HL-60 (cell line): ENCODE data around the gene HK1.

Experiments
- DNase-seq, 2 experiments: peaks; one replicate each; pipeline ENCODE4 v3.0.0-alpha.2; 2010 to 2020; ENCODE audit warnings: low read depth in 1 of 2, low spot score in 1 of 2
- H3K27ac ChIP-seq: fragments of 250-450 bp; sonication (Bioruptor Pico); replicated peaks from 2 replicates; pipeline ENCODE4 v1.5.1; 2020; ENCODE audit warnings: mild to moderate bottlenecking, moderate library complexity
- H3K27me3 ChIP-seq: fragments of 250-450 bp; sonication (Bioruptor Pico); 2 replicates; pipeline ENCODE4 v1.5.1; 2021; ENCODE audit warnings: mild to moderate bottlenecking, moderate library complexity; ENCODE audit not compliant: insufficient read depth, poor library complexity, severe bottlenecking
- H3K4me3 ChIP-seq: replicated peaks from 2 replicates; pipeline ENCODE4 v1.5.1; 2011; ENCODE audit warnings: mild to moderate bottlenecking, control low read depth, low read length; ENCODE audit not compliant: insufficient read depth
- GABPA ChIP-seq: IDR thresholded peaks from 2 replicates; pipeline ENCODE4 v1.6.1; 2012; ENCODE audit warnings: low read depth
- POLR2AphosphoS5 ChIP-seq: IDR thresholded peaks from 2 replicates; pipeline ENCODE4 v1.6.1; 2012; ENCODE audit warnings: low read depth
- SPI1 ChIP-seq: IDR thresholded peaks from 2 replicates; pipeline ENCODE4 v1.6.1; 2012; ENCODE audit warnings: low read depth, mild to moderate bottlenecking, borderline replicate concordance
- TF ChIP-seq, protein P1 (sequence below): IDR thresholded peaks from 2 replicates; pipeline ENCODE4 v1.6.1; 2012; ENCODE audit warnings: low read depth; ENCODE audit not compliant: insufficient replicate concordance
- TF ChIP-seq, protein P2 (sequence below): IDR thresholded peaks from one replicate; pipeline ENCODE4 v1.5.1; 2011; ENCODE audit warnings: low read length, control low read depth, inconsistent platforms; ENCODE audit not compliant: insufficient read depth

The HK1 gene

DNA sequence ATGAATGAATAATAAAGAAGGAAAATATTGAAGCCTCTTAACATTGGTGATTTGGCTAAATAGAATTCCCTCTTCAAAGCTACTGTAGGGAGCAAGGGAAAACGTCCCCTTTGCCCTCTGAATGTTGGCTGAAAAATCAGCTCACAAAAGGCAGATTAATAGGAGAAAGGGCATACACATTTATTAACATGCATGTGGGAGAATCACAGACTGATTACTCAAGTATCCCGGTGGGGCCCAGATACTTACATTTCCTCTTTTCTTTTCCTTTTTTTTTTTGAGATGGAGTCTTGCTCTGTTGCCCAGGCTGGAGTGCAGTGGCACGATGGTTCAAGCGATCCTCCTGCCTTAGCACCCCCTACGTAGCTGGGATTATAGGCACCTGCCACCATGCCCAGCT is 68.5 kb downstream of the HK1 start:
- H3K27me3 ChIP-seq, result no peaks in the 10 kb centered on the region
- no peak overlapping the region; the same call in 1 of the 2 replicates for H3K27ac ChIP-seq
- no peak overlapping the region for H3K4me3 ChIP-seq
- TF ChIP-seq, protein P1, sequence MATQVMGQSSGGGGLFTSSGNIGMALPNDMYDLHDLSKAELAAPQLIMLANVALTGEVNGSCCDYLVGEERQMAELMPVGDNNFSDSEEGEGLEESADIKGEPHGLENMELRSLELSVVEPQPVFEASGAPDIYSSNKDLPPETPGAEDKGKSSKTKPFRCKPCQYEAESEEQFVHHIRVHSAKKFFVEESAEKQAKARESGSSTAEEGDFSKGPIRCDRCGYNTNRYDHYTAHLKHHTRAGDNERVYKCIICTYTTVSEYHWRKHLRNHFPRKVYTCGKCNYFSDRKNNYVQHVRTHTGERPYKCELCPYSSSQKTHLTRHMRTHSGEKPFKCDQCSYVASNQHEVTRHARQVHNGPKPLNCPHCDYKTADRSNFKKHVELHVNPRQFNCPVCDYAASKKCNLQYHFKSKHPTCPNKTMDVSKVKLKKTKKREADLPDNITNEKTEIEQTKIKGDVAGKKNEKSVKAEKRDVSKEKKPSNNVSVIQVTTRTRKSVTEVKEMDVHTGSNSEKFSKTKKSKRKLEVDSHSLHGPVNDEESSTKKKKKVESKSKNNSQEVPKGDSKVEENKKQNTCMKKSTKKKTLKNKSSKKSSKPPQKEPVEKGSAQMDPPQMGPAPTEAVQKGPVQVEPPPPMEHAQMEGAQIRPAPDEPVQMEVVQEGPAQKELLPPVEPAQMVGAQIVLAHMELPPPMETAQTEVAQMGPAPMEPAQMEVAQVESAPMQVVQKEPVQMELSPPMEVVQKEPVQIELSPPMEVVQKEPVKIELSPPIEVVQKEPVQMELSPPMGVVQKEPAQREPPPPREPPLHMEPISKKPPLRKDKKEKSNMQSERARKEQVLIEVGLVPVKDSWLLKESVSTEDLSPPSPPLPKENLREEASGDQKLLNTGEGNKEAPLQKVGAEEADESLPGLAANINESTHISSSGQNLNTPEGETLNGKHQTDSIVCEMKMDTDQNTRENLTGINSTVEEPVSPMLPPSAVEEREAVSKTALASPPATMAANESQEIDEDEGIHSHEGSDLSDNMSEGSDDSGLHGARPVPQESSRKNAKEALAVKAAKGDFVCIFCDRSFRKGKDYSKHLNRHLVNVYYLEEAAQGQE, result no peak
- TF ChIP-seq SPI1, result peak; percentile 64; the same call in 1 of the 2 replicates
- no peak for DNase-seq

DNA sequence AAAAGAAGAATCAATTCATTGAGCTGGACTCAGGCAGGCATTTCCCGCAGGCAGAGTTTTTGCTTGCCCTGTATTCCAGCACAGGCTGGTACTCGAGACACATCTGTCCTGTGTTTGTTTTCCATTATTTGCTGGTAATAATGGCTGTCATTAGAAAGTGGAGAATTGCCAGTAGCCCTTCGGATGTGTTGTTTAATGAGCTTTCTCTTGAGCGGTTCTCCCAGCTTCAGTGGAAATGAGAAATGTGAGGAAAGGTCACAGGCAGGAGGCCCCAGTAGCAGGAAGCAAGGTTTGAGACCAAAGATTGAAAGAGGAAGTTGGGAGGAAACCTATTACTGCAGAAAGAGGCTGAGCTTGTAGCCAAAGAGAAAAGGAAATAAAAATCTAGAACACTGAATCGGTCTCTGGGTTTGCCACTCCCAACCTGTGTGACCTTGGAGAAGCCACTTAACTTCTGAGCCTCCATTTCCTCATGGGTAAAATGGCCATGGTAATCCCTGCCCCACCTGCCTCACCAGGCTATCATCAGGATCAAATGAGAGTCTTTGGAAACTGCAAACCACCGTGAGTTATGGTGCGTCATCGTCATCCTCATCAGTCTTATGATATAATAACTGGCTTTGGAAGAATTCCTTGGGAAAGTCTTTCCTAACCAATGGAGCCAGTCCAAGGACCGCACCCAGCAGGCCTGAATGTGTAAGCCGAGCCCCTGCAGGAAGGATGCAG is 70.7 kb downstream of the HK1 start:
- Histone ChIP-seq H3K4me3 (no peak overlapping the region), H3K27me3 (no peaks in the 10 kb centered on the region), H3K27ac (peak overlapping the region; percentile 69)
- no peak for TF ChIP-seq GABPA
- TF ChIP-seq, protein P2, sequence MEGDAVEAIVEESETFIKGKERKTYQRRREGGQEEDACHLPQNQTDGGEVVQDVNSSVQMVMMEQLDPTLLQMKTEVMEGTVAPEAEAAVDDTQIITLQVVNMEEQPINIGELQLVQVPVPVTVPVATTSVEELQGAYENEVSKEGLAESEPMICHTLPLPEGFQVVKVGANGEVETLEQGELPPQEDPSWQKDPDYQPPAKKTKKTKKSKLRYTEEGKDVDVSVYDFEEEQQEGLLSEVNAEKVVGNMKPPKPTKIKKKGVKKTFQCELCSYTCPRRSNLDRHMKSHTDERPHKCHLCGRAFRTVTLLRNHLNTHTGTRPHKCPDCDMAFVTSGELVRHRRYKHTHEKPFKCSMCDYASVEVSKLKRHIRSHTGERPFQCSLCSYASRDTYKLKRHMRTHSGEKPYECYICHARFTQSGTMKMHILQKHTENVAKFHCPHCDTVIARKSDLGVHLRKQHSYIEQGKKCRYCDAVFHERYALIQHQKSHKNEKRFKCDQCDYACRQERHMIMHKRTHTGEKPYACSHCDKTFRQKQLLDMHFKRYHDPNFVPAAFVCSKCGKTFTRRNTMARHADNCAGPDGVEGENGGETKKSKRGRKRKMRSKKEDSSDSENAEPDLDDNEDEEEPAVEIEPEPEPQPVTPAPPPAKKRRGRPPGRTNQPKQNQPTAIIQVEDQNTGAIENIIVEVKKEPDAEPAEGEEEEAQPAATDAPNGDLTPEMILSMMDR, result no peak
- TF ChIP-seq SPI1, result peak; percentile 81; the same call in 1 of the 2 replicates
- DNase-seq, result peak; percentile 56 to 74

DNA sequence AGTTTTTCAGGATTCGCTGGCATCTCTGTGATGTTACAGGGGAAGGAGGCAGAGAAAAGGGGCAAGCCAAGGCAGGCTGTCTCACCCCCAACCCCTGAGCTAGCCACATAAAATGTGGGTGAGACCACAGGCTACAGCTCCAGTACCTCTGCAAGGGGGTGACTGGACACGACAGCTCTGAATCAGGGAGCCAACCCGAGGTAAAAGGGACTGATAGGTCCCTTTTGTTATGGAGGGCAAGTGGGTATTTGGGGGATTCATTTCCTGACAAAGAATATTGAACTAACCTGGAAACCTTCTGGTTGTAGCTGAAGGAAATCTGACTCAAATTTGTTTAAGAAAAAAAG is 71.2 kb downstream of the HK1 start:
- TF ChIP-seq, protein P1, result no peak
- TF ChIP-seq, protein P2, result no peak
- no peak for TF ChIP-seq SPI1
- TF ChIP-seq POLR2AphosphoS5, result no peak
- no peak for TF ChIP-seq GABPA
- peak overlapping the region; percentile 69 for H3K27ac ChIP-seq
- no peak overlapping the region for H3K4me3 ChIP-seq
- DNase-seq, result no peak
- no peaks in the 10 kb centered on the region for H3K27me3 ChIP-seq

DNA sequence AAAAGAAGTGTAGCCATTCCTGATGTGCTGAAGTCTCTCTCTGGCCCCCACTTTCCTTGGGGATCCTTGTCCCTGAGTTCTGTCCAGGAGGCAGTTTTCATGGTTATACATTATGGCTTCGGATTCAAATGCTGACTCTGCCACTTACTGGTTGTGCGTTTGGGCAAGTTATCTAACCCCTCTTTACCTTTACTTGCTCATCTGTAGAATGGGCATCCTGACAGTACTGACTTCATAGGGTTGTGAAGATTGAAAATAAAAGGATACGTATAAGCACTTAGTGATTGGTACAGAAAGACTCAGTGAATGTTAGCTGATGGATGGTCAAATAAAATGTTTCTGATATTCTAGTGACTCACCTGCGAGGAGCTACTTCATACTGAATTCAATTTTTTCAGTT is 73.3 kb downstream of the HK1 start:
- no peak overlapping the region for H3K27ac ChIP-seq
- no peak overlapping the region for H3K4me3 ChIP-seq
- H3K27me3 ChIP-seq, result no peaks in the 10 kb centered on the region
- no peak for DNase-seq
- no peak for TF ChIP-seq GABPA
- TF ChIP-seq, protein P1, result no peak
- TF ChIP-seq, protein P2, result no peak
- no peak for TF ChIP-seq POLR2AphosphoS5
- no peak for TF ChIP-seq SPI1
